ENCODE measurements around the gene WNT5A. TPM values are rescaled to one million over a fixed set of nuclear protein-coding genes. Genes with fewer than 3 reads are reported as not detected.

WNT5A gene
- total and polyA plus RNA-seq, 2 donors (not counting 1 experiment from before 2014, with no cell fraction given), result not detected

GRCh38 chr3:55494976-55495375 lies 7.9 kb upstream of the WNT5A start:
- peaks cover 2% of the 10 kb centered on the region for H3K9me3 Mint-ChIP-seq (ENCODE audit: insufficient read depth)
- TF ChIP-seq CTCF (IDR thresholded peaks at IDR 0.05) (no peak), EZH2 (IDR thresholded peaks at IDR 0.05; ENCODE audit: borderline replicate concordance, insufficient read depth, low read depth, low read length, poor library complexity, severe bottlenecking) (no peak)
- H3K36me3 ChIP-seq (replicated peaks in 1 of 2; ENCODE audit: control extremely low read depth in 1 of 2, control insufficient read depth in 1 of 2, extremely low read depth in 1 of 2, insufficient read depth in 2 of 2, low read length in 1 of 2), result no peaks in the 10 kb centered on the region
- intact Hi-C loops (cut with micrococcal nuclease), result no loop called here
- H2AFZ ChIP-seq (ENCODE audit: insufficient read depth, low read depth, low read length, poor library complexity, severe bottlenecking), result no peak overlapping the region
- H3K4me1 Mint-ChIP-seq, result no peaks in the 10 kb centered on the region
- no peak overlapping the region for H3K27ac ChIP-seq (ENCODE audit: low read length in 2 of 2)
- no peak overlapping the region for H3K4me3 Mint-ChIP-seq
- DNase-seq (no peak), ATAC-seq (ENCODE audit: low read depth) (no peak)
- H3K4me2 ChIP-seq (replicated peaks; ENCODE audit: low read depth, low read length, poor library complexity, severe bottlenecking), result no peak overlapping the region
- H3K27ac Mint-ChIP-seq, result no peak overlapping the region
- H4K20me1 ChIP-seq (ENCODE audit: control insufficient read depth, insufficient read depth, low read length, poor library complexity, severe bottlenecking), result no peaks in the 10 kb centered on the region
- no peak overlapping the region for H3K4me3 ChIP-seq (ENCODE audit: control extremely low read depth in 1 of 5, extremely low read depth in 1 of 5, insufficient read depth in 1 of 5, low read depth in 2 of 5, low read length in 4 of 5)
- no peaks in the 10 kb centered on the region for H3K79me2 ChIP-seq (ENCODE audit: control insufficient read depth, insufficient read depth, low read length)
- no peak overlapping the region for H3K9ac ChIP-seq (ENCODE audit: low read length)
- H3K4me1 ChIP-seq (ENCODE audit: control insufficient read depth in 2 of 2, insufficient read depth in 2 of 2, low read length in 2 of 2), result no peaks in the 10 kb centered on the region
- 100% methylated on average over 1 of the region's 2 CpGs for WGBS (ENCODE audit: insufficient coverage)
- POLR2A ChIA-PET, result no interaction called here
- H3K9me3 ChIP-seq (ENCODE audit: control extremely low read depth in 1 of 3, control insufficient read depth in 2 of 3, insufficient read depth in 1 of 3, low read length in 2 of 3), result peaks cover 0 to under 1% (median 0%) of the 10 kb centered on the region in 3 donors
- peaks cover 39% of the 10 kb centered on the region for H3K27me3 Mint-ChIP-seq
- H3K27me3 ChIP-seq (replicated peaks in 1 of 4; ENCODE audit: control extremely low read depth in 1 of 4, control insufficient read depth in 3 of 4, insufficient read depth in 4 of 4, low read length in 3 of 4), result peaks cover 0 to 18% (median 0%) of the 10 kb centered on the region in 4 experiments
- CTCF ChIA-PET, result no interaction called here

GRCh38 chr3:55492976-55493375 lies 5.9 kb upstream of the WNT5A start:
- CTCF ChIA-PET, result no interaction called here
- ATAC-seq (ENCODE audit: low read depth), result no peak
- POLR2A ChIA-PET, result no interaction called here
- Histone ChIP-seq H3K4me3 (ENCODE audit: control extremely low read depth in 1 of 5, extremely low read depth in 1 of 5, insufficient read depth in 1 of 5, low read depth in 2 of 5, low read length in 4 of 5) (no peak overlapping the region), H3K36me3 (replicated peaks in 1 of 2; ENCODE audit: control extremely low read depth in 1 of 2, control insufficient read depth in 1 of 2, extremely low read depth in 1 of 2, insufficient read depth in 2 of 2, low read length in 1 of 2) (no peaks in the 10 kb centered on the region), H3K4me2 (replicated peaks; ENCODE audit: low read depth, low read length, poor library complexity, severe bottlenecking) (no peak overlapping the region), H3K27me3 (replicated peaks in 1 of 4; ENCODE audit: control extremely low read depth in 1 of 4, control insufficient read depth in 3 of 4, insufficient read depth in 4 of 4, low read length in 3 of 4) (peaks cover 0 to 34% (median 9%) of the 10 kb centered on the region in 4 experiments), H3K9me3 (ENCODE audit: control extremely low read depth in 1 of 3, control insufficient read depth in 2 of 3, insufficient read depth in 1 of 3, low read length in 2 of 3) (peaks cover 0 to 7% (median 0%) of the 10 kb centered on the region in 3 donors), H2AFZ (ENCODE audit: insufficient read depth, low read depth, low read length, poor library complexity, severe bottlenecking) (no peak overlapping the region), H3K79me2 (ENCODE audit: control insufficient read depth, insufficient read depth, low read length) (no peaks in the 10 kb centered on the region), H3K27ac (ENCODE audit: low read length in 2 of 2) (no peak overlapping the region), H4K20me1 (ENCODE audit: control insufficient read depth, insufficient read depth, low read length, poor library complexity, severe bottlenecking) (no peaks in the 10 kb centered on the region), H3K9ac (ENCODE audit: low read length) (no peak overlapping the region), H3K4me1 (ENCODE audit: control insufficient read depth in 2 of 2, insufficient read depth in 2 of 2, low read length in 2 of 2) (peaks cover 4 to 9% of the 10 kb centered on the region in 2 donors)
- Mint-ChIP-seq H3K4me1 (peaks cover 12% of the 10 kb centered on the region), H3K9me3 (ENCODE audit: insufficient read depth) (peaks cover 2% of the 10 kb centered on the region), H3K4me3 (no peak overlapping the region), H3K27me3 (peaks cover 54% of the 10 kb centered on the region), H3K27ac (no peak overlapping the region)
- no peak for TF ChIP-seq CTCF (IDR thresholded peaks at IDR 0.05)
- TF ChIP-seq EZH2 (IDR thresholded peaks at IDR 0.05; ENCODE audit: borderline replicate concordance, insufficient read depth, low read depth, low read length, poor library complexity, severe bottlenecking), result no peak
- no peak for DNase-seq
- intact Hi-C loops (cut with micrococcal nuclease), result no loop called here
- WGBS (ENCODE audit: insufficient coverage), result 86% methylated on average over 5 of the region's 5 CpGs
